Measurements from ENCODE around the gene PTPRN2.

PTPRN2 gene

GRCh38 chr7:157613575-157614322, 973.9 kb downstream of the PTPRN2 start:
- no peak for DNase-seq (ENCODE audit: low read depth in 1 of 2, low spot score in 1 of 2)
- no peak for TF ChIP-seq JUND (IDR thresholded peaks at IDR 0.05; ENCODE audit: low read depth)
- in situ Hi-C loops (cut with HindIII; ENCODE audit: low pct_unique_long_range_greater_than_20kb, low sequenced_read_pairs) = no loop called here

DNA sequence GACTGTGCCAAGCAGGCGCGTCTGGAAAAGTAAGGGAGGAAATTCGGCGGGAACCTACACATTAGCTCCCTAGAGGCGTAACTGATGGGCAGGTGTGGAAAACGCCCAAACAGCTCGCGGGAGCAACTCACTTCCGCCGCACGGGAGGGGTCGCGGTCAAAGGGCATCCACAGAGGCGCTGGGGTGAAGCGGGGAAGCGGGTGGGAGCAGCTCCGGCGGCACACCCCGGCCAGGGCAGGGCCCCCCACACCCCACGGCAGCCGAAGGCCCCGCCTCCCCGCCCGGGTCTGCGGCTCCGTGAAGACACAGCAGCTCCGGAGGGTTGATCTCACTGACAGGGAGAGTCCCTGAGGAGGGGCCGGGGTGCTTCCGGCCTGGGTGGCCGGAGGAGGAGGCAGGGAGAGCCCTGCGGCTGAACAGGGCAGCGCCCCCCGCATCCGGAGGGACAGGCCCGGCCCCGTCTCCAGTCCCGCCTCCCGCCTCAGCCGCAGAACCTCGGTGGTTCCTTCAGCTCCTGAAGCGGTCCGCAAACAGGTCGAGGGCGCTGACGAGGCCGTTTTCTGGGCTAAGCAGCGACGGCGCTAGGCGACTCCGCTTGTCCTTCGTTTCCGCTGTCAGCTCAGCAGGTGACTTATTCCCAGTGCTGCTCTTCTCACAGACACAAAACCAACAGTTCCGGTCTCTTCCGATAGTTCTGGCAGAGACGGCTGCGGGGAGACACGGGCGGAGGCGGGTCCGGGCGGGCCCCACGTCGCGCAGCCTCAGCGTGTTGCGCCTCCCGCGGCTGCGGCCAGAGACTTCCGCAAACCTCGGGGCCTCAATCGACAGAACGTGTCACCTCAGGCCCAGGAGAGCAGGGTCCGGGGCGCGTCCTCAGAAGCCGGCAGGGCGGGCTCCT, 974.7 kb downstream of the PTPRN2 start:
- DNase-seq (ENCODE audit: low read depth in 1 of 2, low spot score in 1 of 2) = no peak
- TF ChIP-seq JUND (IDR thresholded peaks at IDR 0.05; ENCODE audit: low read depth) = no peak
- in situ Hi-C loops (cut with HindIII; ENCODE audit: low pct_unique_long_range_greater_than_20kb, low sequenced_read_pairs) = no loop called here

- DNase-seq (ENCODE audit: low read depth in 1 of 2, low spot score in 1 of 2) = no peak
- in situ Hi-C loops (cut with HindIII; ENCODE audit: low pct_unique_long_range_greater_than_20kb, low sequenced_read_pairs) = no loop called here
- TF ChIP-seq JUND (IDR thresholded peaks at IDR 0.05; ENCODE audit: low read depth) = no peak
These were observed 975.5 kb downstream of the PTPRN2 start for GRCh38 chr7:157612009-157612663.

DNA sequence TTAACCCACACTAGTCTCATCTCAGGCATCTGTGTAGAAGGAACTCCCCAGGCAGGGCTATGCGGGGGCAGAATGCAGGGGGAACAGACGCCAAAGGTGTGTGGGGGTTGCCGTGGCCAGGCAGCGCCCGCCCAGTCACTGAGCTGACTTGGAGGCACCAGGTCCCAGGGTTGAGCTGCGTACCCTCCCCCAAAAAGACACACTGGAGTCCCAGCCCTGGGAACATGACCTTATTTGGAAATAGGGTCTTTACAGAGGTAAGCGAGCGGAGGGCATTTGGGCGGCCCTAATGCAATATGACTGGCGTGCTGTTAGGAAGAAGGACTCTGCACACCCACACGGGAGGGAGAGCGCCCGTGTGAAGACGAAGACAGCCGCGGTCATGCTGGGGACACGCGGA, 976.3 kb downstream of the PTPRN2 start:
- in situ Hi-C loops (cut with HindIII; ENCODE audit: low pct_unique_long_range_greater_than_20kb, low sequenced_read_pairs) = no loop called here
- DNase-seq (ENCODE audit: low read depth in 1 of 2, low spot score in 1 of 2) = no peak
- TF ChIP-seq JUND (IDR thresholded peaks at IDR 0.05; ENCODE audit: low read depth) = no peak

DNA sequence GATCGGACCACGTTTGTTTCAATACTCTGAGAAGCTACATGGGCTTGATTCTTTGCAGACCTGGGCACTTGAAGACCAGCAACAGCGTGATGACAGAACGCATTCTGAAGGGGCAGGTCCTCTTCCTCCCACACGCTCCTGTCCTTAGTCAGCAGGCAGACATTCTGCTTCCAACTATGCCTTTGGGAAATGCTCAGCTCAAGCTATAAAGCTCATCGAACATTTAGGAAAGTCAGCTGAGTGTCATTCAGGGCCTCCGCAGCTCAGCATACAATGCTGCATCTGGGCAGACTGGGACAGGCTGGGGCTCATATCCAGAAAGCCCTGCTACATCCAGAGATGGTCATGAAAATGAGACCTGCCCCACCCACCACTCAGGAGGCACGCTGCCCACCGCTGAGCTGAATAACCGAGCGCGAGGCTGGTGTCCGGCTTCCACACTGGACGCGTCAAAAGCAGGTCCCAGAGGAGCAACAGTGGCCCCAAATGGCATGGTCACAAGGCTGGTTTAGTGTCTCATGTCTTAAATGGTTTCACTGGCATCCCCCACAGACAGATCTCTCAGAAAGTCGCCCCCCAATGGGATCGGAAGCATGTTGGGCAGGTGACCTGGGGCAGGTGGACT, 976.8 kb downstream of the PTPRN2 start:
- TF ChIP-seq JUND (IDR thresholded peaks at IDR 0.05; ENCODE audit: low read depth) = no peak

DNA sequence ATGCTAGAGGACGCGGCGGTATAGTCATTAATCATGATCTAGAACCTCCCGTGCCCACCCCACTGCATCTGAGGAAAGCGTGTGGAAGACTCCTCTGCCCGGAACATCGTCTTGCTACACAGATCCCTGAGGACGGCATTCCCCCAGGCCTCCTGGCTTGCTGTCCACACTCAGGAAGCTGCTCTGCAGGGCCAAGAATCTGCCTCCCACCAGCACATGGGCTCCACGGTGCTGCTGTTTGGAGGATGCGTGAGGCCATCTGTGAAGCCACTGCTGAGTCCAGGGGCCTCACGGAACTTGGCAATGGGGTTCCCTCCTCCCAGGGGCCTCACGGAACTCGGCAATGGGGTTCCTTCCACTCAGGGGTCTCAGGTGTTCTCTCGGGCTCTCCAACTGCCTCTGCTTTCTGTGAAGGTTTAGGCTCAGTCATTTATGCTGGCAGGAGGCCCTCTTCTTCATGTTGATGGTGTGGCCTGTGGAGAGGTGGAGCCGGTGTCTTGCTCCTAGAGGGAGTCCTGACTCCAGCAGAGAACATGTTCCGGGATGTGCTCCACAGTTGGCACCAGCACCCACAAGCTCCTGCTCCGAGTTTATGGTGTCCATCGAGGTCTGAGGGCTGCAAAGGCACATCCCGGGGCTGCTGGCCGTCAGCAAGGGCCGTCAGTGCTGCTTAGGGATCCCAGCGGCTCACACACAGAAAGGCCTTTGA, 977.5 kb downstream of the PTPRN2 start:
- TF ChIP-seq JUND (IDR thresholded peaks at IDR 0.05; ENCODE audit: low read depth) = no peak
- in situ Hi-C loops (cut with HindIII; ENCODE audit: low pct_unique_long_range_greater_than_20kb, low sequenced_read_pairs) = no loop called here
- DNase-seq (ENCODE audit: low read depth in 1 of 2, low spot score in 1 of 2) = no peak

More for the DNA sequence above, 976.8 kb downstream of the PTPRN2 start:
- in situ Hi-C loops (cut with HindIII; ENCODE audit: low pct_unique_long_range_greater_than_20kb, low sequenced_read_pairs) = no loop called here
- no peak for DNase-seq (ENCODE audit: low read depth in 1 of 2, low spot score in 1 of 2)

DNA sequence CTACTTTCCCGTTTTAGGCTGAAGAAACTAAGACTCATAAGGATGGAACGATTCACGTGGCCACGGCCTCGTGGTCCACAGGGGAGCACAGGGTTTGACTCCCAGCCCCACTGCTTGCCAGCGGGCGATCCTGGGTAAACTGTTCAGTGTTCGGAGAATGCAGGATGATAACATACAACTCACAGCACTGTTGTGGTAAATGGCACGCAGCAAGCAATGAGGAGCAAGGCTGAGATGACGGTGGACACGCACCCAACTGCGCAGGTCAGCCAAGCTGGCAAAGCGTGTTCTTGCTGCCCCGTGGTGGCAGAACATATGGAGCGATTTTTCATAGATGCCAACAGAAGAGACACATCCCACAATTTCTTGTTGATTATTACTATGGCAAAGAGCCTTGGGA, 978.1 kb downstream of the PTPRN2 start:
- no peak for DNase-seq (ENCODE audit: low read depth in 1 of 2, low spot score in 1 of 2)
- no peak for TF ChIP-seq JUND (IDR thresholded peaks at IDR 0.05; ENCODE audit: low read depth)
- in situ Hi-C loops (cut with HindIII; ENCODE audit: low pct_unique_long_range_greater_than_20kb, low sequenced_read_pairs) = no loop called here

GRCh38 chr7:157607218-157607617, 980.4 kb downstream of the PTPRN2 start:
- in situ Hi-C loops (cut with HindIII; ENCODE audit: low pct_unique_long_range_greater_than_20kb, low sequenced_read_pairs) = no loop called here
- TF ChIP-seq JUND (IDR thresholded peaks at IDR 0.05; ENCODE audit: low read depth) = no peak
- no peak for DNase-seq (ENCODE audit: low read depth in 1 of 2, low spot score in 1 of 2)

DNA sequence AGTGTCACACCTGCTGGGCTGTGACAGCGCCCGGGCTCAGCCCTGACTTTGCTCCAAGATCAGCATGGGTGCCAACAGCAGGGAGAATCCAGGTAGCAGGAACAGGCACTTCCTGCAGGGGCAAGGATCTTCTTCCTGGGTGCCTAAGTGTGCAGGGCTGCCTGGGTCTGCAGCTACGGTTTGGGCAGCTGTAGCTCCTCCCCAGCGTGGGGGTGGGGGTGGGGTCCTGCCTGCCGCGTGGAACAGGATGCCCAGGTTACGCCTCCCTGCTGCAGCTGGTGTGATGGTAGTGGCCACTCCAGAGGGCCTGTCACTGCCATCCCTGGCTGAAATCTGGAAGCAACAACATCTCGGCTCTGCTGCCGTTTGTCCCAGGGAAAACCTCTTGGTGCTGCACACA, 981.5 kb downstream of the PTPRN2 start:
- in situ Hi-C loops (cut with HindIII; ENCODE audit: low pct_unique_long_range_greater_than_20kb, low sequenced_read_pairs) = no loop called here
- TF ChIP-seq JUND (IDR thresholded peaks at IDR 0.05; ENCODE audit: low read depth) = no peak
- no peak for DNase-seq (ENCODE audit: low read depth in 1 of 2, low spot score in 1 of 2)

- DNase-seq (ENCODE audit: low read depth in 1 of 2, low spot score in 1 of 2) = no peak
- in situ Hi-C loops (cut with HindIII; ENCODE audit: low pct_unique_long_range_greater_than_20kb, low sequenced_read_pairs) = no loop called here
- TF ChIP-seq JUND (IDR thresholded peaks at IDR 0.05; ENCODE audit: low read depth) = no peak
These were observed 982.0 kb downstream of the PTPRN2 start for GRCh38 chr7:157605638-157606037.

GRCh38 chr7:157604661-157605381, 982.8 kb downstream of the PTPRN2 start:
- no peak for TF ChIP-seq JUND (IDR thresholded peaks at IDR 0.05; ENCODE audit: low read depth)
- DNase-seq (ENCODE audit: low read depth in 1 of 2, low spot score in 1 of 2) = no peak
- in situ Hi-C loops (cut with HindIII; ENCODE audit: low pct_unique_long_range_greater_than_20kb, low sequenced_read_pairs) = no loop called here

Measured in T47D (cell line).